ENCODE data around the gene BLVRA. TPM values are rescaled to one million over a fixed set of nuclear protein-coding genes. Genes with fewer than 3 reads are reported as not detected.

BLVRA gene
- total RNA-seq, 1 experiment from 2014 or later = 40.7 TPM

DNA sequence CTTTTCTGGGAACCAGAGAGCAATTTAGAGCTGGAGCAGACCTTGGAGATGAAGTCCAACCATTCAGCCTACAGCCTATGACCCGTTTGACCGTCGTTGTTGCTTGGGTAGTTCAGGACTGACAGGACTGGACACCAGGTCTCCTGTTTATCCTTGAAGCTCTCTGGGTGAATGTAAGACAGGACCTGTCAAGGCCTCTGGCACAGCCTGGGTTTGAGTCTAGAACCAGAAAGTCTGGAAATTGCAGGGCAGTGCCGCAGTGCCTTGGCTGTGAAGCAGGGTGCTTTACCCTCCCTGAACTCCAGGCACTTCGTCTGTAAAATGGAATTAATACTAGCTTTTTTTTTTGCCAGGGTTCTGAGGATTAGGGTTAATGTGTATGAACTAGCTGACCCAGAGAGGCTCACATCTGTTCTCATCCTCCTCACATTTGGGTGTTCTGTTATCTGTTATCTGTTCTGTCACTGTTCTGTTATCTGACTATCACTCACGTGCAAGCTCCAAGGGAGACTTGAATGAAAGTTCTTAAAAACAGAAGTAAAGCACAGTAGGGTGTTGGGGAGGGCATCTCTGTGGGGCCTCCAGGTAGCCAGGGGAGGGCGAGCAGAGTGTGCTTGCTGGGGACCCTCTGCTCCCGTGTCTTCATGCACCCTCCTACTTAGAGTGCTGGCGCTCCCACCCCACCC lies 9.9 kb downstream of the BLVRA start:
- Histone ChIP-seq H4K20me1 (ENCODE audit: control insufficient read depth, insufficient read depth, insufficient read length) (no peaks in the 10 kb centered on the region), H3K27me3 (ENCODE audit: insufficient read depth, low read length) (no peaks in the 10 kb centered on the region), H3K14ac (ENCODE audit: insufficient read depth, low read length) (no peak overlapping the region), H2BK12ac (ENCODE audit: insufficient read length, low read depth, low read length) (no peak overlapping the region), H3K9me3 (ENCODE audit: control insufficient read depth, low read depth, low read length) (no peaks in the 10 kb centered on the region), H3K79me2 (ENCODE audit: insufficient read depth, low read length) (0 out of 2 replicates have a peak, but pooled peaks cover 1% of the 10 kb centered on the region), H3K4ac (ENCODE audit: low read depth, low read length) (no peak overlapping the region), H3K23ac (ENCODE audit: insufficient read length, low read depth, low read length) (no peak overlapping the region), H3K79me1 (ENCODE audit: insufficient read depth, low read depth, low read length, poor library complexity, severe bottlenecking) (no peaks in the 10 kb centered on the region), H3K27ac (ENCODE audit: insufficient read length, low read depth, low read length) (no peak overlapping the region), H2BK120ac (ENCODE audit: low read depth, low read length, poor library complexity, severe bottlenecking) (no peak overlapping the region), H3K18ac (ENCODE audit: insufficient read length, low read depth, low read length) (no peak overlapping the region), H2BK5ac (ENCODE audit: insufficient read length, low read length) (no peak overlapping the region), H4K5ac (ENCODE audit: insufficient read length, low read depth, low read length) (no peak overlapping the region), H3K56ac (ENCODE audit: insufficient read length, low read depth, low read length) (no peak overlapping the region), H3K4me1 (ENCODE audit: insufficient read depth, low read length) (peaks cover 2% of the 10 kb centered on the region; the same call in 1 of the 2 replicates), H4K91ac (ENCODE audit: insufficient read length, low read depth, low read length) (no peak overlapping the region), H2BK20ac (ENCODE audit: low read depth, low read length, poor library complexity, severe bottlenecking) (no peak overlapping the region), H3K23me2 (ENCODE audit: insufficient read length, low read depth, low read length, poor library complexity, severe bottlenecking) (no peaks in the 10 kb centered on the region), H2AFZ (ENCODE audit: low read length) (no peak overlapping the region), H3K9ac (ENCODE audit: extremely low read depth, insufficient read length, low read length) (no peak overlapping the region), H2BK15ac (ENCODE audit: low read depth, low read length) (no peak overlapping the region), H3T11ph (ENCODE audit: low read length) (no peak overlapping the region), H4K8ac (replicated peaks; ENCODE audit: insufficient read length, low read depth, low read length) (no peak overlapping the region), H3K4me2 (ENCODE audit: insufficient read depth, insufficient read length, low read length) (no peak overlapping the region), H2AK5ac (ENCODE audit: insufficient read length, low read length) (no peak overlapping the region)
- no CpG with 5 or more reads among the region's 9 CpGs for WGBS (ENCODE audit: extremely low coverage, insufficient read length, low lambda C conversion rate)
- Mint-ChIP-seq H3K4me3 (no peak overlapping the region), H3K36me3 (ENCODE audit: insufficient read depth in 1 of 3, low read depth in 3 of 3) (peaks cover 9 to 14% (median 10%) of the 10 kb centered on the region in 3 experiments; a peak in 6 of 7 replicates), H3K27ac (no peak overlapping the region), H3K27me3 (ENCODE audit: low read depth) (no peaks in the 10 kb centered on the region; the same call in 1 of the 2 replicates), H3K9me3 (peaks cover 2 to 6% of the 10 kb centered on the region in 2 experiments; a peak in 2 of 5 replicates), H3K4me1 (peaks cover 16 to 29% of the 10 kb centered on the region in 2 experiments)
- TF ChIP-seq, protein P1, sequence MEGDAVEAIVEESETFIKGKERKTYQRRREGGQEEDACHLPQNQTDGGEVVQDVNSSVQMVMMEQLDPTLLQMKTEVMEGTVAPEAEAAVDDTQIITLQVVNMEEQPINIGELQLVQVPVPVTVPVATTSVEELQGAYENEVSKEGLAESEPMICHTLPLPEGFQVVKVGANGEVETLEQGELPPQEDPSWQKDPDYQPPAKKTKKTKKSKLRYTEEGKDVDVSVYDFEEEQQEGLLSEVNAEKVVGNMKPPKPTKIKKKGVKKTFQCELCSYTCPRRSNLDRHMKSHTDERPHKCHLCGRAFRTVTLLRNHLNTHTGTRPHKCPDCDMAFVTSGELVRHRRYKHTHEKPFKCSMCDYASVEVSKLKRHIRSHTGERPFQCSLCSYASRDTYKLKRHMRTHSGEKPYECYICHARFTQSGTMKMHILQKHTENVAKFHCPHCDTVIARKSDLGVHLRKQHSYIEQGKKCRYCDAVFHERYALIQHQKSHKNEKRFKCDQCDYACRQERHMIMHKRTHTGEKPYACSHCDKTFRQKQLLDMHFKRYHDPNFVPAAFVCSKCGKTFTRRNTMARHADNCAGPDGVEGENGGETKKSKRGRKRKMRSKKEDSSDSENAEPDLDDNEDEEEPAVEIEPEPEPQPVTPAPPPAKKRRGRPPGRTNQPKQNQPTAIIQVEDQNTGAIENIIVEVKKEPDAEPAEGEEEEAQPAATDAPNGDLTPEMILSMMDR (conservative IDR thresholded peaks at IDR 0.05) = no peak
- DNase-seq = no peak

Data from H9 (cell line).